Endodermal cell (in vitro differentiated cells): ENCODE measurements around the gene ACBD4. TPM values are rescaled to one million over a fixed set of nuclear protein-coding genes. Genes with fewer than 3 reads are reported as not detected.
A peak's percentile ranks its signal among the peaks of the same experiment; 100 is the strongest.

Experiments used
- DNase-seq: peaks from one replicate; pipeline ENCODE4 v3.0.0-alpha.2; 2017
- H3K27ac ChIP-seq: 2 replicates; pipeline ENCODE4 v1.5.1; 2013; ENCODE audit warnings: mild to moderate bottlenecking, low read depth, low read length, moderate library complexity
- H3K27me3 ChIP-seq: 2 replicates; pipeline ENCODE4 v1.6.1; 2013; ENCODE audit warnings: mild to moderate bottlenecking, low read length, moderate library complexity; ENCODE audit not compliant: insufficient read depth, control insufficient read depth, poor library complexity, severe bottlenecking
- H3K36me3 ChIP-seq: 2 replicates; pipeline ENCODE4 v1.7.0; 2013; ENCODE audit warnings: mild to moderate bottlenecking, low read length, moderate library complexity; ENCODE audit not compliant: control insufficient read depth, insufficient read depth
- H3K4me1 ChIP-seq: one replicate; pipeline ENCODE4 v1.7.0; 2013; ENCODE audit warnings: low read length; ENCODE audit not compliant: control insufficient read depth, insufficient read depth
- H3K4me3 ChIP-seq: 2 replicates; pipeline ENCODE4 v1.5.1; 2013; ENCODE audit warnings: mild to moderate bottlenecking, low read length, moderate library complexity
- H3K9ac ChIP-seq: 2 replicates; pipeline ENCODE4 v1.6.1; 2013; ENCODE audit warnings: mild to moderate bottlenecking, low read length, moderate library complexity; ENCODE audit not compliant: poor library complexity, severe bottlenecking; ENCODE audit errors: extremely low read depth
- H3K9me3 ChIP-seq: 2 replicates; pipeline ENCODE4 v1.6.1; 2013; ENCODE audit warnings: mild to moderate bottlenecking, low read length, moderate library complexity; ENCODE audit not compliant: control insufficient read depth
- H3K27ac Mint-ChIP-seq: 2 replicates; pipeline ENCODE4 v1.8.0; 2020; ENCODE audit warnings: mixed read lengths
- H3K27me3 Mint-ChIP-seq: 2 replicates; pipeline ENCODE4 v1.8.0; 2021; ENCODE audit warnings: mild to moderate bottlenecking, mixed read lengths; ENCODE audit not compliant: insufficient read depth
- H3K36me3 Mint-ChIP-seq: 2 replicates; pipeline ENCODE4 v1.8.0; 2020; ENCODE audit warnings: low read depth, mixed read lengths
- H3K4me1 Mint-ChIP-seq: 2 replicates; pipeline ENCODE4 v1.8.0; 2020; ENCODE audit warnings: mixed read lengths
- H3K4me3 Mint-ChIP-seq: 2 replicates; pipeline ENCODE4 v1.8.0; 2020; ENCODE audit warnings: mild to moderate bottlenecking, moderate library complexity, mixed read lengths
- H3K9me3 Mint-ChIP-seq: 2 replicates; pipeline ENCODE4 v1.8.0; 2020; ENCODE audit warnings: mild to moderate bottlenecking, mixed read lengths
- WGBS, 2 experiments: methylation state at CpG; one replicate each; pipeline versions ENCODE4 v1.1.5 to v1.1.7; 2013; ENCODE audit warnings: missing lambda C conversion rate in 2 of 2, mixed read lengths in 1 of 2; ENCODE audit not compliant: insufficient coverage in 1 of 2, insufficient read length in 1 of 2; 5-methylcytosine and 5-hydroxymethylcytosine counted together
- total RNA-seq, 2 donors: library from RNA; stranded (reverse); fragmentation: NEBNext Ultra II Directional in 1 of 2; extraction: Animal tissue kit (Norgen Biotek cat#: 25700) in 1 of 2; gene quantifications; 2 replicates in 1 of 2; 3 replicates in 1 of 2; pipeline ENCODE4 v1.2.1, GENCODE V29; 2021
- TF ChIP-seq, protein P1 (sequence below): fragments of 200-600 bp; sonication (generic); conservative IDR thresholded peaks from 2 replicates; pipeline ENCODE4 v1.5.0; 2021; ENCODE audit warnings: antibody characterized with exemption, mild to moderate bottlenecking

The ACBD4 gene
- total RNA-seq, 2 donors from 2014 or later, result 17.4 to 19.5 TPM

GRCh38 chr17:45106096-45106495 is 29.4 kb upstream of the ACBD4 start:
- H3K27ac ChIP-seq, result no peak overlapping the region
- TF ChIP-seq, protein P1, sequence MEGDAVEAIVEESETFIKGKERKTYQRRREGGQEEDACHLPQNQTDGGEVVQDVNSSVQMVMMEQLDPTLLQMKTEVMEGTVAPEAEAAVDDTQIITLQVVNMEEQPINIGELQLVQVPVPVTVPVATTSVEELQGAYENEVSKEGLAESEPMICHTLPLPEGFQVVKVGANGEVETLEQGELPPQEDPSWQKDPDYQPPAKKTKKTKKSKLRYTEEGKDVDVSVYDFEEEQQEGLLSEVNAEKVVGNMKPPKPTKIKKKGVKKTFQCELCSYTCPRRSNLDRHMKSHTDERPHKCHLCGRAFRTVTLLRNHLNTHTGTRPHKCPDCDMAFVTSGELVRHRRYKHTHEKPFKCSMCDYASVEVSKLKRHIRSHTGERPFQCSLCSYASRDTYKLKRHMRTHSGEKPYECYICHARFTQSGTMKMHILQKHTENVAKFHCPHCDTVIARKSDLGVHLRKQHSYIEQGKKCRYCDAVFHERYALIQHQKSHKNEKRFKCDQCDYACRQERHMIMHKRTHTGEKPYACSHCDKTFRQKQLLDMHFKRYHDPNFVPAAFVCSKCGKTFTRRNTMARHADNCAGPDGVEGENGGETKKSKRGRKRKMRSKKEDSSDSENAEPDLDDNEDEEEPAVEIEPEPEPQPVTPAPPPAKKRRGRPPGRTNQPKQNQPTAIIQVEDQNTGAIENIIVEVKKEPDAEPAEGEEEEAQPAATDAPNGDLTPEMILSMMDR, result no peak
- H3K9me3 ChIP-seq, result no peaks in the 10 kb centered on the region
- Mint-ChIP-seq H3K27ac (no peak overlapping the region), H3K4me1 (no peaks in the 10 kb centered on the region), H3K27me3 (no peaks in the 10 kb centered on the region), H3K4me3 (no peak overlapping the region), H3K9me3 (no peaks in the 10 kb centered on the region), H3K36me3 (peaks cover 53% of the 10 kb centered on the region)
- no peak overlapping the region for H3K9ac ChIP-seq
- no peak overlapping the region for H3K4me3 ChIP-seq
- no peak for DNase-seq
- WGBS, 2 experiments, result 94 to 95% methylated on average over 5 of the region's 5 CpGs
- H3K27me3 ChIP-seq, result no peaks in the 10 kb centered on the region
- no peaks in the 10 kb centered on the region for H3K4me1 ChIP-seq
- H3K36me3 ChIP-seq, result peaks cover 62% of the 10 kb centered on the region

- WGBS, 2 experiments, result 89 to 100% methylated on average over 3 to 5 of the region's 5 CpGs
- Mint-ChIP-seq H3K9me3 (no peaks in the 10 kb centered on the region), H3K27ac (peak overlapping the region; percentile 30), H3K4me1 (no peaks in the 10 kb centered on the region), H3K4me3 (no peak overlapping the region), H3K27me3 (no peaks in the 10 kb centered on the region), H3K36me3 (peaks cover 51% of the 10 kb centered on the region)
- H3K9ac ChIP-seq, result no peak overlapping the region
- H3K4me3 ChIP-seq, result no peak overlapping the region
- H3K4me1 ChIP-seq, result no peaks in the 10 kb centered on the region
- no peak for DNase-seq
- no peaks in the 10 kb centered on the region for H3K27me3 ChIP-seq
- TF ChIP-seq, protein P1, result no peak
- no peaks in the 10 kb centered on the region for H3K9me3 ChIP-seq
- no peak overlapping the region for H3K27ac ChIP-seq
- peaks cover 61% of the 10 kb centered on the region for H3K36me3 ChIP-seq
Measured at GRCh38 chr17:45106582-45106981, 28.9 kb upstream of the ACBD4 start.

GRCh38 chr17:45107293-45108010 is 28.0 kb upstream of the ACBD4 start:
- 96 to 97% methylated on average over 12 to 13 of the region's 13 CpGs for WGBS, 2 experiments
- Mint-ChIP-seq H3K9me3 (no peaks in the 10 kb centered on the region), H3K36me3 (peaks cover 43% of the 10 kb centered on the region), H3K4me3 (no peak overlapping the region), H3K27ac (no peak overlapping the region), H3K27me3 (no peaks in the 10 kb centered on the region), H3K4me1 (no peaks in the 10 kb centered on the region)
- Histone ChIP-seq H3K4me1 (no peaks in the 10 kb centered on the region), H3K9ac (no peak overlapping the region), H3K27ac (peak overlapping the region; percentile 49), H3K9me3 (no peaks in the 10 kb centered on the region), H3K27me3 (no peaks in the 10 kb centered on the region), H3K36me3 (peaks cover 52% of the 10 kb centered on the region), H3K4me3 (no peak overlapping the region)
- TF ChIP-seq, protein P1, result no peak
- no peak for DNase-seq
